ENCODE data around the gene AGBL2.

DNA sequence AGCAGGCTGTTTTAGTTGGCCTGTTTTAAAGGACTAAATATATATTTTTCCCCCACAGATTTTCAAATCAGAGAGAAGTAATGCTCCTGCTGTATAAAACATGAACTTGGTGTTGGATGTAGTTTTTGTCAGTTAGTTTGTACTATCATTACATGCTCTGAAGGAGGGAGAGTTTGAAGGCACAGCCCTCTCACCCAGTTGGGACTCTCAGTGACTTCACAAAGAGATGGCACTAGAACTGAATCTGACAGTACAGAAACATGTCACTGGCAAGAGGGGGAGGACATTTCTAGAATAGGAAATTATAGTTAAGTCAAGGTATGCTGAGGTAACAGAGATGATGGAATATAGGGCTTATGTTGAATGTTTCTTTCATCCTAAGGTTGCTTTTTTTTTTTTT is 99.9 kb downstream of the AGBL2 start:
- no peak for TF ChIP-seq REST (IDR thresholded peaks at IDR 0.05; ENCODE audit: borderline replicate concordance)
- TF ChIP-seq, protein P1, sequence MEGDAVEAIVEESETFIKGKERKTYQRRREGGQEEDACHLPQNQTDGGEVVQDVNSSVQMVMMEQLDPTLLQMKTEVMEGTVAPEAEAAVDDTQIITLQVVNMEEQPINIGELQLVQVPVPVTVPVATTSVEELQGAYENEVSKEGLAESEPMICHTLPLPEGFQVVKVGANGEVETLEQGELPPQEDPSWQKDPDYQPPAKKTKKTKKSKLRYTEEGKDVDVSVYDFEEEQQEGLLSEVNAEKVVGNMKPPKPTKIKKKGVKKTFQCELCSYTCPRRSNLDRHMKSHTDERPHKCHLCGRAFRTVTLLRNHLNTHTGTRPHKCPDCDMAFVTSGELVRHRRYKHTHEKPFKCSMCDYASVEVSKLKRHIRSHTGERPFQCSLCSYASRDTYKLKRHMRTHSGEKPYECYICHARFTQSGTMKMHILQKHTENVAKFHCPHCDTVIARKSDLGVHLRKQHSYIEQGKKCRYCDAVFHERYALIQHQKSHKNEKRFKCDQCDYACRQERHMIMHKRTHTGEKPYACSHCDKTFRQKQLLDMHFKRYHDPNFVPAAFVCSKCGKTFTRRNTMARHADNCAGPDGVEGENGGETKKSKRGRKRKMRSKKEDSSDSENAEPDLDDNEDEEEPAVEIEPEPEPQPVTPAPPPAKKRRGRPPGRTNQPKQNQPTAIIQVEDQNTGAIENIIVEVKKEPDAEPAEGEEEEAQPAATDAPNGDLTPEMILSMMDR (IDR thresholded peaks at IDR 0.05; ENCODE audit: poor library complexity, severe bottlenecking) = no peak
- TF ChIP-seq EZH2 (IDR thresholded peaks at IDR 0.05; ENCODE audit: borderline replicate concordance, insufficient read depth, low read length, poor library complexity, severe bottlenecking) = no peak
- TF ChIP-seq POLR2AphosphoS5 (IDR thresholded peaks at IDR 0.05) = no peak
- no peak for TF ChIP-seq RAD21 (conservative IDR thresholded peaks at IDR 0.05)
- TF ChIP-seq EP300 (conservative IDR thresholded peaks at IDR 0.05; ENCODE audit: poor library complexity, severe bottlenecking) = no peak
- TF ChIP-seq TAF1 (IDR thresholded peaks at IDR 0.05; ENCODE audit: low read depth) = no peak
- no peak for TF ChIP-seq MXI1 (conservative IDR thresholded peaks at IDR 0.05; ENCODE audit: poor library complexity, severe bottlenecking)
- no peak for TF ChIP-seq SMC3 (conservative IDR thresholded peaks at IDR 0.05; ENCODE audit: poor library complexity)
